Activated CD4-positive, CD25-positive, alpha-beta regulatory T cell treated with anti-CD3 and anti-CD28 coated beads, Interleukin-2, amount 50 U/mL, for 24 hours (primary cell): ENCODE measurements around the gene NAALADL2.
"Not testable (repeated sequence)": the region's sequence is repeated elsewhere in the genome, so short reads cannot be mapped to it uniquely, and the experiment has no call there.

Source experiments
- ATAC-seq, 2 donors: fragments of 150-1000 bp; cut with Tn5 transposase; one replicate each; pipeline ENCODE4 v1.10.0; 2021; ENCODE audit warnings: mild to moderate bottlenecking in 1 of 2, moderate library complexity in 1 of 2

The NAALADL2 gene

GRCh38 chr3:175384569-175384968 is 525.4 kb downstream of the NAALADL2 start:
- ATAC-seq, result no peak

DNA sequence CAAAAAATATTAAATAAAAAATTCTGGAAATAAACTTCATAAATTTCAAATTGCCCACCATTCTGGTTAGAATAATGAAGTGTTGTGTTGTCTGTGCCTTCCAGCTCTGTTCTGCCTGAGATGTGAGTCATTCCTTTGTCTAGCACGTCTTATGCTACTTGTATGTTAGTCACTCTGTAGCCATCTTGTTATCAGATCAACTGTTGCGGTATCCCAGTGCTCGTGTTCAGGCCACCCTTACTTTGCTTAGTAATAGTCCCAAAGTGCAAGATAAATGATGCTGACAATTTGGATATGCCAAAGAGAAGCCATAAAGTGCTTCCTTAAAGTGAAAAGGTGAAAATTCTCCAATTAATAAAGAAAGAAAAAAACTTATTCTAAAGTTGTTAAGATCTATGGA is 527.5 kb downstream of the NAALADL2 start:
- no peak for ATAC-seq

- no peak for ATAC-seq
These were observed 530.4 kb downstream of the NAALADL2 start for GRCh38 chr3:175389560-175389959.

- no peak for ATAC-seq
These were observed 532.5 kb downstream of the NAALADL2 start for GRCh38 chr3:175391601-175392000.

DNA sequence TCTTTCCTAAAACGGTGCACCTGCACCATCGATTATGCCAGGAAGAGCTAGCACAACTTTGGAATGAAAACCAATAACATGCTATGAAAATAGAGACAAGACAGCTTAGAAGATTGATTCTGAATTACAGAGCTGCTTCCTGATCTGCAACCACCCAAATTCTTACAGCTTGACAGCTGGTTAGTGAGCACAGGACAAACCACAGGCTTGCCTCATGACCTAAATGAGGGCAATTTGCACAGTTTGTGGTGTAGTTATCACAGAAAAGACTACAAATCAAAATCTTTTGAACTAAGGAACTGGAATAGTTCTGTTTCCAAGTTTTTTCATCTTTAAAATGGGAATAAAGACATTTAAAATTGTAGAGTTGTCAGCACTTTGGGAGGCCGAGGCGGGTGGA is 533.5 kb downstream of the NAALADL2 start:
- ATAC-seq, result no peak

- ATAC-seq, result no peak
These were observed 538.2 kb downstream of the NAALADL2 start for GRCh38 chr3:175397372-175397771.

DNA sequence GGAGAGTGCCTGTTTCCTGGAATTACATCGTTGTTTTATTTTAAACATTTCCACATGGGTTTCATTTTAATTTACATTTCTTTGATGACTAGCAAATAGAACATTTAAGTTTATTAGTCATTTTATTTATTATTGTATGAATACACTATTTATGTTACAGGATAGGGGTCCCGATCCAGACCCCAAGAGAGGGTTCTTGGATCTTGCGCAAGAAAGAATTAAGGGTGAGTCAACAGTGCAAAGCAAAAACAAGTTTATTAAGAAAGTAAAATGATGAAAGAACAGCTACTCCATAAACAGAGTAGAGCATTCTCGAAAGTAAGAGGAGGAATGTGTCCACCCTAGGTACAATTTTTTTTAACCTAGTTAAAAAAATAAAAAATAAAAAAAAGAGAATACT is 539.5 kb downstream of the NAALADL2 start:
- ATAC-seq, result no peak

DNA sequence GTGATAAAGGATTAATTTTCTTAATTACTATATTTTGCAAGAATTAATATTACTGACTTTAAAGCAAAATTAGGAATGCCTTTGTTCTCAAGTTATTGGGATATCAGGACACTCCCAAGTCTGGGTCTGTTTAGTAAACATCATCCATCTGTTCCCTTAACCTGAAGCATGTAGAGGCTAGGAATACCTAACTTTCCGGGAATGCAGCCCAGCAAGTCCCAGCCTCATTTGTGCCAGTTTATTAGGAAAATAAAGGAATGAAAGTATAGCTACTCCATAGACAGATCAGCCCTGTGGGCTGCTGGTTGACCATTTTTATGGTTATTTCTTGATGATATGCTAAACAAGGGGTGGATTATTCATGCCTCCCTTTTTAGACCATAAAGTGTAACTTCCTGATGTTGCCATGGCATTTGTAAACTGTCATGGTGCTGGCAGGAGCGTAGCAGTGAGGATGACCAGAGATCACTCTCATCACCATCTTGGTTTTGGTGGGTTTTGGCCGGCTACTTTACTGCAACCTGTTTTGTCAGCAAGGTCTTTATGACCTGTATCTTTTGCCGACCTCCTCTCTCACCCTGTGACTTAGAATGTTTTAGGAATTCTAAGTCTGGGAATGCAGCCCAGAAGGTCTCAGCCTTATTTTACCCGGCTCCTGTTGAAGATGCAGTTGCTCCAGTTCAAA is 540.2 kb downstream of the NAALADL2 start:
- ATAC-seq, result no peak

DNA sequence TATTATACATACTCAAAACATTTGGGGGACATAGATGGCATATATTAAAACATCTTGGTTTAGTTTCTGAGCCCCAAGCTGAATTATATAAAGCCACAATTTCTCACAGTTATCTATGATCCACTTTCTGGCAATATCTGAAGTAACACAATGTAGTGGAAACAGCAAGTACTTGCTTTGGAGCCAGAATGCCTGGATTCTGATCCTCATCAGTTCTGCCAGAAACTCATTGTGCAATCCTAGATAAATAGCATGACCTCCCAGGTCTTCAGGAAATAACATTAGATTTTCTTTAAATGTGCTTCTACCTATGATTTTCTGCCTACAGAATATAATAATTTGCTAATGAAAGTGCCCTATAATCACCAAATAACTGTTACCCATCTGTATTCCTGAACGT is 544.9 kb downstream of the NAALADL2 start:
- ATAC-seq, result no peak

GRCh38 chr3:175404621-175405020 is 545.5 kb downstream of the NAALADL2 start:
- no peak for ATAC-seq

DNA sequence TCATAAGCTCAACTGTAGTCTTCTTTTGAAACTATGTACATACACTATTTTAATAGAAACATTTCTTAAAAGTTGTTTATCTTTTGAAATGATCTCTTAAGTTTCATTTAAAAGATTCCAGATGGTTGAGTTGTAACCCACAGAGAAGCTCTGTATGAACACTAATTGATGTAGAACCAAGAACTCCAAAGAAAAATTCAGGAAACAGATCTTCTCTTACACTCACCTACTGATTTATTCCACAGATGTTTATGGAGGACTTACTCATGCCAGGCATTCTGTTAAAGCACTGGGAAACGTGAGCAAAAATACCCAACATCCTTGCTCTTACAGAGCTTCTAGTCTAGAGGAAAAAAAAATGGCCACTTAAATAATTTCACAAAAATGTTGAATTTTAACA is 551.1 kb downstream of the NAALADL2 start:
- no peak for ATAC-seq

DNA sequence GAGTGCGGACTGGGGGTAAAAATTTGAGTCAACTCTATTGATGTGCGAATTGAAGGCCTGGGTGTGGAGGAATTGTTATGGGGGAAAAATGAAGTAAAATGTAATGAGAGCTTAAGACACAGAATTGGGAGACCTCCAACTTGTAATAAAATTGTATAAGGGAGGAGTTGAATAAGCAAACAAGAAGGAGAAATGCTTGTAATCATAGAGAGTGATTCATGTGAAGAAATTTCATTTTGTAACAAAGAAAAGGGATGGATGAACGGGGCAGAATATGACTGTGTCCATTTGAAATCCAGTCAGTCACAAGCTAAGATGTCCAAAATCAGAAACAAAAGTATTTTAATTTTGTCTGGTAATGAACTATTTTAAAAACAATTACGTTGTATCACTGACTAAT is 552.3 kb downstream of the NAALADL2 start:
- ATAC-seq, result no peak

GRCh38 chr3:175411946-175412345 is 552.8 kb downstream of the NAALADL2 start:
- ATAC-seq, result no peak

- ATAC-seq, result no peak
These were observed 554.8 kb downstream of the NAALADL2 start for GRCh38 chr3:175413926-175414325.

DNA sequence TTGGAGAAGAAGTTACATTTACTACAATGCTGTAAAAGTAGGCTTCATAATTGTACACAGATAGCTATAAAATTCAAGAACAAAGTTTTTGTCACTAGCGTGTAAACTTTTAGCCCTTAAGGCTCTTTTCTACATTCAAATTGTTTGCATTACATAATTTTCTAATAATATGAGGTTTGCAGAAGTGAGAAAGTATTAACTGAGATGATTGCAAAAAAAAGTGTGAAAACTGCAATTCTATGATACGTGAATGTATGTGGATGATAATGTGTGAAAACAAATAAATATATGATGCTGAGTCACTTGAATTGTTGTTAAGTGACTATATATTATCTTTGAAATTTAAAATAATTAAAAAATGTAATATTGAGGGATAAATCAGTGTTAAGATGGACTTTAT is 557.5 kb downstream of the NAALADL2 start:
- ATAC-seq, result no peak

GRCh38 chr3:175417426-175417825 is 558.3 kb downstream of the NAALADL2 start:
- ATAC-seq, result no peak

DNA sequence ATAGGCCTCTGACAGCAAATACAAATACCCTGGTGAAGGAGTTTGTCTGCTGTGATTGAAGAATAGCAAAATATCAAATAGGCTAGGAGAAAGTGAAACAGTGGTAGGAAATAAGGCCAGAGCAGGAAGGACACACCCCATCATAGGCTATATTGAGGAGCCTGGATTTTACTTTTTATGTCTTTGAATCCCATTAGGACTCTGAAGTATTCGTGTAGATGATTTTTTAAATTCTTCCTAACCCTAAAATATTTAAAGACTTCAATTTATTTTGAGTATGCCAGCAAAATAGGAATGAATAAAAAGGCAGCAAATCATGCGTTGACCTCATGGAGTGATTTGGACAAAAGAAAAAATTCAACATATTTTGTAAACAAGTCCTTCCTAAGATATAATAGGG is 562.8 kb downstream of the NAALADL2 start:
- ATAC-seq, result no peak

DNA sequence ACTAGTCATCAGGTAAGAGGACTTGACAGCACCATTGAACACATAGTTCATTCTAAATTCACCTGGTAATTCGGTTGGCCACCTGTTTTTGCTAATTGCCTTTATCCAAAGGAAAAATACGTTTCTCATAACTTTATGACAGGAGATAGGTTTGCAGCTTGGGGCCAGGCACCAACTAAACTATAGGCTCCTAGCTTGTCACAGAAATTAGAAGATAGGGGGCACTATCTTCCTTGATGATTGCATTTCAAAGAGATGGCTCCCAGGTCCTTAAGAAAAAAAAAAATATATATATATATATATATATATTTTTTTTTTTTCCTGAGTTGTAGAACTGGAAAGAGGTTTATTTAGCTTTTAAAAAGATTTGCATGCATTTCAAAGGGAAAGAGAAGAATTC is 563.6 kb downstream of the NAALADL2 start:
- ATAC-seq, result no peak

DNA sequence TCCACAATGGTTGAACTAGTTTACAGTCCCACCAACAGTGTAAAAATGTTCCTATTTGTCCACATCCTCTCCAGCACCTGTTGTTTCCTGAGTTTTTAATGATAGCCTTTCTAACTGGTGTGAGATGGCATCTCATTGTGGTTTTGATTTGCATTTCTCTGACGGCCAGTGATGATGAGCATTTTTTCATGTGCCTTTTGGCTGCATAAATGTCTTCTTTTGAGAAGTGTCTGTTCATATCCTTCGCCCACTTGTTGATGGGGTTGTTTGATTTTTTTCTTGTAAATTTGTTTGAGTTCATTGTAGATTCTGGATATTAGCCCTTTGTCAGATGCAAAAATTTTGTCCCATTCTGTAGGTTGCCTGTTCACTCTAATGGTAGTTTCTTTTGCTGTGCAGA is 564.7 kb downstream of the NAALADL2 start:
- ATAC-seq, result not testable (repeated sequence)

DNA sequence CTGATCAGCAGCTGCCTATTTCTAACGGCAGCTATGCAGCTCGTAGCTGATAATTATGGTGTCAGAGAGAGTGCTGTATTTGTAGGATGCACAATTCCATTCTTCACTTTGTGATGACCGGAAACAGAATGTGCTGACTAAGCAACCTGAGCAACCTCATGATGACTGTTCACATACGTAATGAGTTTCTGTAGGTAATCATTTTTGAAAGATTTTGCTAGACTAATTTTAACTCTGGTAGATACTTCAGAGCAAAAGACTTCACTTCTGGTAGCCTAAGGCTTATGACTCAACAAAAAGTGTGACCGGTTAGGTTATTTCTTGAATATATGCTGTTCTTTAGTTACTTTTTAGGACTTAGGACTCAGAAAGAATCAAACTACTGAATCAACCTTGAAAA is 567.7 kb downstream of the NAALADL2 start:
- ATAC-seq, result no peak

- ATAC-seq, result no peak
These were observed 569.3 kb downstream of the NAALADL2 start for GRCh38 chr3:175428466-175428865.

GRCh38 chr3:175430983-175431773 is 572.0 kb downstream of the NAALADL2 start:
- no peak for ATAC-seq

GRCh38 chr3:175432376-175433025 is 573.4 kb downstream of the NAALADL2 start:
- ATAC-seq, result no peak
